Measurements from ENCODE around the gene C22orf39.

C22orf39 gene

DNA sequence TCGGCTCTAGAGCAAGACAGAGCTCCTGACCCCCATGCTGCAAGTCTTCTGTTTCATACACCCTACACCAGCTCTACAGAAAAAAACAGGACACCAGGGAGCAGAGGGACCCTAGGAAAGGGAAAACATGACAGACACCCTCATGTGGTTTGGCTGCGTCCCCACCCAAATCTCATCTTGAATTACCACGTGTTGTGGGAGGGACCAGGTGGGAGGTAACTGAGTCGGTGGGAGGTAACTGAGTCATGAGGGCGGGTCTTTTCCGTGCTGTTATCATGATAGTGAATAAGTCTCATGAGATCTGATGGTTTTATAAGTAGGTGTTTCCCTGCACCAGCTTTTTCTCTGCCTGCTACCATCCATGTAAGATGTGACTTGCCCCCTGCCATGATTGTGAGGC is 6.6 kb upstream of the C22orf39 start:
- H3K4me3 ChIP-seq (ENCODE audit: low read length), result no peak overlapping the region
- peaks cover 5% of the 10 kb centered on the region for H3K4me1 ChIP-seq (ENCODE audit: control insufficient read depth, low read length)
- TF ChIP-seq, protein P1, sequence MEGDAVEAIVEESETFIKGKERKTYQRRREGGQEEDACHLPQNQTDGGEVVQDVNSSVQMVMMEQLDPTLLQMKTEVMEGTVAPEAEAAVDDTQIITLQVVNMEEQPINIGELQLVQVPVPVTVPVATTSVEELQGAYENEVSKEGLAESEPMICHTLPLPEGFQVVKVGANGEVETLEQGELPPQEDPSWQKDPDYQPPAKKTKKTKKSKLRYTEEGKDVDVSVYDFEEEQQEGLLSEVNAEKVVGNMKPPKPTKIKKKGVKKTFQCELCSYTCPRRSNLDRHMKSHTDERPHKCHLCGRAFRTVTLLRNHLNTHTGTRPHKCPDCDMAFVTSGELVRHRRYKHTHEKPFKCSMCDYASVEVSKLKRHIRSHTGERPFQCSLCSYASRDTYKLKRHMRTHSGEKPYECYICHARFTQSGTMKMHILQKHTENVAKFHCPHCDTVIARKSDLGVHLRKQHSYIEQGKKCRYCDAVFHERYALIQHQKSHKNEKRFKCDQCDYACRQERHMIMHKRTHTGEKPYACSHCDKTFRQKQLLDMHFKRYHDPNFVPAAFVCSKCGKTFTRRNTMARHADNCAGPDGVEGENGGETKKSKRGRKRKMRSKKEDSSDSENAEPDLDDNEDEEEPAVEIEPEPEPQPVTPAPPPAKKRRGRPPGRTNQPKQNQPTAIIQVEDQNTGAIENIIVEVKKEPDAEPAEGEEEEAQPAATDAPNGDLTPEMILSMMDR (IDR thresholded peaks at IDR 0.05; ENCODE audit: low read depth, low read length, poor library complexity, severe bottlenecking), result no peak
- TF ChIP-seq EZH2phosphoT487 (IDR thresholded peaks at IDR 0.05; ENCODE audit: borderline replicate concordance, low read length), result no peak
- no peak overlapping the region for H3K4me2 ChIP-seq (ENCODE audit: low read length)
- peaks cover 8% of the 10 kb centered on the region; the same call in 1 of the 2 replicates for H3F3A ChIP-seq (ENCODE audit: control insufficient read depth, insufficient read depth)
- no peak overlapping the region for H3K27ac ChIP-seq (ENCODE audit: low read depth, low read length)
- no peaks in the 10 kb centered on the region for H3K9me2 ChIP-seq (replicated peaks; ENCODE audit: control insufficient read depth, low read length)
- H3K36me3 ChIP-seq (ENCODE audit: control insufficient read depth, low read length), result peaks cover 88% of the 10 kb centered on the region
- no peaks in the 10 kb centered on the region for H3K27me3 ChIP-seq (ENCODE audit: control insufficient read depth, low read length)
- H4K20me1 ChIP-seq (ENCODE audit: control insufficient read depth, insufficient read depth, low read depth, low read length), result no peaks in the 10 kb centered on the region
- H3K9me3 ChIP-seq (ENCODE audit: control insufficient read depth, insufficient read depth, low read length), result no peaks in the 10 kb centered on the region
- peaks cover 5% of the 10 kb centered on the region for H3K79me2 ChIP-seq (ENCODE audit: control insufficient read depth, low read length)

DNA sequence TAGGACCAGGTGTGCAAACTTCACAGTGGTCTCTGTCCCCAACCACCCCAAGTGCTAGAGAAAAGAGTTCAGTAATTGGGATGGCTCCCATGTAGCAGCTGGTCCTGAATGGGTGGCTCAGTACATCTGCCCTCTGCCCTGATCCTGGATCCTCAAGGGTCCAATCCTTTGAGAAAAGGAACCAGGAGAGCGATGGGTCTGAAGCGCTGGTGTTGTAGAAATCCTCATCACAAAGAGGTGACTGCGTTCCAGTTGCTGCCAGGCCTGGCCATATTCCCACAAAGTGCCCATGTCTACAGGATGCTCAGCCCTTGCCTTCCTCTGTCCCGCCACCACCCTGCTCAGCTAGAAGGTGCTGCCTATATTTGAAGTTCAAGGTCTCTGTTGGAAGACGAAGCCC is 6.2 kb upstream of the C22orf39 start:
- Histone ChIP-seq H3K9me2 (replicated peaks; ENCODE audit: control insufficient read depth, low read length) (no peaks in the 10 kb centered on the region), H3K4me2 (ENCODE audit: low read length) (no peak overlapping the region), H3K4me1 (ENCODE audit: control insufficient read depth, low read length) (peaks cover 10% of the 10 kb centered on the region), H3K79me2 (ENCODE audit: control insufficient read depth, low read length) (peaks cover 10% of the 10 kb centered on the region), H3K27me3 (ENCODE audit: control insufficient read depth, low read length) (no peaks in the 10 kb centered on the region), H3K36me3 (ENCODE audit: control insufficient read depth, low read length) (peaks cover 89% of the 10 kb centered on the region), H3K27ac (ENCODE audit: low read depth, low read length) (no peak overlapping the region), H3K4me3 (ENCODE audit: low read length) (no peak overlapping the region), H4K20me1 (ENCODE audit: control insufficient read depth, insufficient read depth, low read depth, low read length) (no peaks in the 10 kb centered on the region), H3F3A (ENCODE audit: control insufficient read depth, insufficient read depth) (peaks cover 8% of the 10 kb centered on the region; the same call in 1 of the 2 replicates), H3K9me3 (ENCODE audit: control insufficient read depth, insufficient read depth, low read length) (no peaks in the 10 kb centered on the region)
- TF ChIP-seq, protein P1 (IDR thresholded peaks at IDR 0.05; ENCODE audit: low read depth, low read length, poor library complexity, severe bottlenecking), result no peak
- no peak for TF ChIP-seq EZH2phosphoT487 (IDR thresholded peaks at IDR 0.05; ENCODE audit: borderline replicate concordance, low read length)

DNA sequence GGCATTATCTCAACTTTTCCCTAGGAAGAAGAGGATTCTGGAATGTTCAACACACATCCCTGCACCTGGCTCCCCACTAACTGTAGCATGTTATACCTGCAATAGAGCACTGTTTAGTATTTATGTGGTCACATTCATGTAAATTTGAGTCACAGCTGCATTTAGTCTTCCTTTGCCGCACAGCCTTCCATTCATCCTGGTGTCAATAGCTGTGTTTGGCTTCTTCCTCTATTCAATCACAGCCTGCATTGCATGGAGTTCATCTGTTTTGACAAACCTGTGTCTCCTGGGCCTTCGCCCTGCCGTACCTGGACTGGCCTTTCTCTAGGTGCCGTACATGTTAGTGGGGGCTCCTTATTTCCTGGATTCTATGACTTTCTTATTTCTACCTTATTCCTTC is 4.1 kb upstream of the C22orf39 start:
- H3K79me2 ChIP-seq (ENCODE audit: control insufficient read depth, low read length), result peaks cover 31% of the 10 kb centered on the region
- peaks cover 10% of the 10 kb centered on the region; the same call in 1 of the 2 replicates for H3F3A ChIP-seq (ENCODE audit: control insufficient read depth, insufficient read depth)
- peaks cover 76% of the 10 kb centered on the region for H3K36me3 ChIP-seq (ENCODE audit: control insufficient read depth, low read length)
- 0 out of 2 replicates have a peak, but pooled peaks cover 1% of the 10 kb centered on the region for H4K20me1 ChIP-seq (ENCODE audit: control insufficient read depth, insufficient read depth, low read depth, low read length)
- H3K4me1 ChIP-seq (ENCODE audit: control insufficient read depth, low read length), result peaks cover 19% of the 10 kb centered on the region
- no peaks in the 10 kb centered on the region for H3K9me2 ChIP-seq (replicated peaks; ENCODE audit: control insufficient read depth, low read length)
- TF ChIP-seq EZH2phosphoT487 (IDR thresholded peaks at IDR 0.05; ENCODE audit: borderline replicate concordance, low read length), result no peak
- TF ChIP-seq, protein P1 (IDR thresholded peaks at IDR 0.05; ENCODE audit: low read depth, low read length, poor library complexity, severe bottlenecking), result no peak
- H3K4me2 ChIP-seq (ENCODE audit: low read length), result no peak overlapping the region
- no peaks in the 10 kb centered on the region for H3K27me3 ChIP-seq (ENCODE audit: control insufficient read depth, low read length)
- H3K9me3 ChIP-seq (ENCODE audit: control insufficient read depth, insufficient read depth, low read length), result no peaks in the 10 kb centered on the region
- no peak overlapping the region for H3K4me3 ChIP-seq (ENCODE audit: low read length)
- H3K27ac ChIP-seq (ENCODE audit: low read depth, low read length), result no peak overlapping the region
